GM19468 (cell line): ENCODE results near the gene UGT1A1.

ENCODE experiments used
- ATAC-seq: cut with Tn5 transposase; IDR thresholded peaks from one replicate; pipeline ENCODE4 v1.9.1; 2021; ENCODE audit warnings: mild to moderate bottlenecking, moderate library complexity, moderate number of reproducible peaks; ENCODE audit not compliant: unreplicated experiment; ENCODE audit errors: extremely low read depth

UGT1A1 gene

GRCh38 chr2:233813236-233814055 lies 53.4 kb downstream of the UGT1A1 start:
- no peak for ATAC-seq

GRCh38 chr2:233814056-233814835 lies 54.2 kb downstream of the UGT1A1 start:
- ATAC-seq = no peak

- no peak for ATAC-seq
Measured at GRCh38 chr2:233815861-233816260, 55.8 kb downstream of the UGT1A1 start.

GRCh38 chr2:233816334-233816733 lies 56.3 kb downstream of the UGT1A1 start:
- no peak for ATAC-seq

GRCh38 chr2:233816771-233817170 lies 56.7 kb downstream of the UGT1A1 start:
- no peak for ATAC-seq

- ATAC-seq = no peak
Measured at GRCh38 chr2:233817361-233817911, 57.4 kb downstream of the UGT1A1 start.

GRCh38 chr2:233817995-233818638 lies 58.0 kb downstream of the UGT1A1 start:
- ATAC-seq = no peak

- no peak for ATAC-seq
Measured at GRCh38 chr2:233818639-233819621, 58.9 kb downstream of the UGT1A1 start.

GRCh38 chr2:233819884-233820773 lies 60.1 kb downstream of the UGT1A1 start:
- no peak for ATAC-seq

GRCh38 chr2:233820774-233821105 lies 60.7 kb downstream of the UGT1A1 start:
- no peak for ATAC-seq

GRCh38 chr2:233821196-233821595 lies 61.1 kb downstream of the UGT1A1 start:
- no peak for ATAC-seq

GRCh38 chr2:233821709-233822100 lies 61.6 kb downstream of the UGT1A1 start:
- ATAC-seq = no peak

- no peak for ATAC-seq
Measured at GRCh38 chr2:233822101-233822771, 62.2 kb downstream of the UGT1A1 start.
